IPS-20b (cell line): ENCODE measurements around the gene MRPL22.

Experiments
- H3K27ac ChIP-seq: one replicate; pipeline ENCODE4 v1.5.1; 2013; ENCODE audit warnings: low read length
- H3K27me3 ChIP-seq: 2 replicates; pipeline ENCODE4 v1.6.1; 2013; ENCODE audit warnings: mild to moderate bottlenecking, low read length, inconsistent platforms; ENCODE audit not compliant: insufficient read depth
- H3K36me3 ChIP-seq: 2 replicates; pipeline ENCODE4 v1.6.1; 2013; ENCODE audit warnings: low read depth, mild to moderate bottlenecking, inconsistent platforms, low read length, moderate library complexity; ENCODE audit not compliant: insufficient read depth
- H3K4me1 ChIP-seq: 2 replicates; pipeline ENCODE4 v1.6.1; 2013; ENCODE audit warnings: mild to moderate bottlenecking, control low read depth, inconsistent platforms, low read length, moderate library complexity; ENCODE audit not compliant: insufficient read depth
- H3K4me3 ChIP-seq: 2 replicates; pipeline ENCODE4 v1.5.1; 2013; ENCODE audit warnings: mild to moderate bottlenecking, low read length, inconsistent platforms
- H3K9ac ChIP-seq: 2 replicates; pipeline ENCODE4 v1.6.1; 2013; ENCODE audit warnings: low read depth, mild to moderate bottlenecking, inconsistent platforms, low read length, moderate library complexity
- H3K9me3 ChIP-seq: 2 replicates; pipeline ENCODE4 v1.6.1; 2013; ENCODE audit warnings: mild to moderate bottlenecking, low read depth, low read length, inconsistent platforms; ENCODE audit not compliant: insufficient read depth

The MRPL22 gene

GRCh38 chr5:154945695-154946301, 4.9 kb downstream of the MRPL22 start:
- Histone ChIP-seq H3K36me3 (no peaks in the 10 kb centered on the region), H3K9me3 (no peaks in the 10 kb centered on the region), H3K4me3 (no peak overlapping the region), H3K27ac (no peak overlapping the region), H3K4me1 (no peaks in the 10 kb centered on the region), H3K9ac (no peak overlapping the region), H3K27me3 (no peaks in the 10 kb centered on the region)

- Histone ChIP-seq H3K4me1 (no peaks in the 10 kb centered on the region), H3K27me3 (no peaks in the 10 kb centered on the region), H3K4me3 (no peak overlapping the region), H3K9ac (no peak overlapping the region), H3K36me3 (no peaks in the 10 kb centered on the region), H3K9me3 (no peaks in the 10 kb centered on the region), H3K27ac (no peak overlapping the region)
Observed at GRCh38 chr5:154947778-154948177, 6.9 kb downstream of the MRPL22 start.

DNA sequence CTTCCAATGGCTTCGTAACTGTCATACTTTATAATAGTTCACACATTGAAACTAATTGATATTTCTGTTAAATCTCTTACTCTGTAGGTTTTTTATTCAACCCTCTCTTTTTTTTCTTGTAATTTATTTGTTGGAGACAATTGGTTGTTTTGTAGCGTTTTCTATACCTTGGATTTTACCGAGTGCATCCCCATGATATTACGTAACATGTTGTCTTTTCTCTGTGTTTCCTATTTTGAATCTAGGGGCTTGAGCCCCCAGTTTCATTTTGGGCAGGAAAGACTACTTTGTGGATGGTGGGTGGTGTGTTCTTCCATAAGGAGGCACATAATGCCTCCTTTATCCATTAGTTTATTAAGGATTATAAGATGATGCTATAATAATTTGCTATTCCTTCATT, 7.4 kb downstream of the MRPL22 start:
- Histone ChIP-seq H3K27me3 (no peaks in the 10 kb centered on the region), H3K9me3 (no peaks in the 10 kb centered on the region), H3K36me3 (no peaks in the 10 kb centered on the region), H3K27ac (no peak overlapping the region), H3K9ac (no peak overlapping the region), H3K4me3 (no peak overlapping the region), H3K4me1 (no peaks in the 10 kb centered on the region)

DNA sequence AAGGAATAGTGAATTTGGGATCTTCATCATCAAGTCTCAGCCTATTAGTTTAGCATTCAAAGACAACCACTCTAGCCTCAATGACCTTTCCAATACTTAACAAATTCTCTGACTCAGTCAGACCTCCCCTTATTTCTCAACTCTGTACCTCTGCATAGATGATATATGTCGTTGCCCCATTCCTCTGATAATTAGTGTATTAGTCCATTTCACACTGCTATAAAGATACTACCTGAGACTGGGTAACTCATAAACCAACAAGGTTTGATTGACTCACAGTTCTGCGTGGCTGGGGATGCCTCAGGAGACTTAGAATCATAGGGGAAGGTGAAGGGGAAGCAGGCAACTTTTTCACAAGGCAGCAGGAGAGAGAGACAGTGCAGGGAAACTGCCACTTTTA, 8.9 kb downstream of the MRPL22 start:
- no peak overlapping the region for H3K27ac ChIP-seq
- no peaks in the 10 kb centered on the region for H3K36me3 ChIP-seq
- no peak overlapping the region for H3K9ac ChIP-seq
- H3K4me1 ChIP-seq: no peaks in the 10 kb centered on the region
- no peaks in the 10 kb centered on the region for H3K9me3 ChIP-seq
- H3K4me3 ChIP-seq: no peak overlapping the region
- no peaks in the 10 kb centered on the region for H3K27me3 ChIP-seq

DNA sequence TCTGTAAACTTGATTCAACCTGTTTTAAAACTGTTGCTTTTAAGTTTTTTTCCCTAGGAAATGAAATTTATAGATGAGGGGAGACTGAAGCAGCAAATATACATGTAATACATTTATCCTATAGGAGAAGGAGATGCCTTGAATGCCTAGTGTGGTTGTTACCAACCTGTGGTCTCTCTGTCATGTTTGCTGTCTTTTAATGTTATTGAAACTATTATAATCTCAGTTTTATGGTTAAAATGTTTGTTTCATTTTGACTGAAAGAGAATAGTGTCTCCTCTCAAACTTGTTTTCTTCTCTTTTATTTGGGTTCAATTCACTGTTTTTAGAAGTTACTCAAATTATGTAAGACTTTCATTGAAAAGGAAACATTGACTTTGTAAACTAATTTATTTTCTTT, 15.8 kb downstream of the MRPL22 start:
- H3K36me3 ChIP-seq: peaks cover 43% of the 10 kb centered on the region
- no peak overlapping the region for H3K4me3 ChIP-seq
- no peaks in the 10 kb centered on the region for H3K4me1 ChIP-seq
- H3K27ac ChIP-seq: no peak overlapping the region
- H3K9me3 ChIP-seq: no peaks in the 10 kb centered on the region
- no peak overlapping the region for H3K9ac ChIP-seq
- H3K27me3 ChIP-seq: no peaks in the 10 kb centered on the region

- Histone ChIP-seq H3K36me3 (peaks cover 62% of the 10 kb centered on the region), H3K9ac (no peak overlapping the region), H3K4me1 (no peaks in the 10 kb centered on the region), H3K4me3 (no peak overlapping the region), H3K9me3 (no peaks in the 10 kb centered on the region), H3K27ac (no peak overlapping the region), H3K27me3 (no peaks in the 10 kb centered on the region)
Observed at GRCh38 chr5:154962494-154962893, 21.6 kb downstream of the MRPL22 start.

DNA sequence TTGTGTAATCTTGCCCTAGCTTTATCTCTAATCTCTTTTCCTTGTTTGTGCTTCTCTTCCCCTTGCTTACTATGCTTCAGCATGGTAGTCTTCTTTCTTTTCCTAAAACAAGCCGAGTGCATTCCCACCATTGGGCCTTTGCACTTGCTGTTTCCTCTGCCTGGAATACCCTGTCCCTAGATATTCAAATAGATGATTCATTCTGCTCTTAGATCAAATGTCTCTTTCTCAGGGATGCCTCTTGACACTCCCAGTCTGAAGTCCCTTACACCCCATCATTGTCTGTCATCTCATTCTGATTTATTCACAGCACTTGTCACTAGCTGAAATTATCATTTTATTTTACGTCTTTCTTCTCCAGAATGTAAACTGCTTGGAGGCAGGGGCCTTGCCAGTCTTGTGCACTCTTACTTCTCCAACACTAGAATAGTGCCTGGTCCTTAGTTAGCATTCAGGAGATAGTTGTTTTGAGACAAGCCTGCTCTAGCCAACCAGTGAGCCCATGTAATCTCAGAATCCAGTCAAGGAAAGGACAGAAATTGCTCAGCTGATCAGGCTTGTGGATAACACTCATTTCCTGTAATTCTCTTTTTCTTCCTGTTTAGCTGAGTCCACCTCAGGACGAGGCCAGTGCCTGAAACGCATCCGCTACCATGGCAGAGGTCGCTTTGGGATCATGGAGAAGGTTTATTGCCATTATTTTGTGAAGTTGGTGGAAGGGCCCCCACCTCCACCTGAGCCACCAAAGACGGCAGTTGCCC, 25.4 kb downstream of the MRPL22 start:
- Histone ChIP-seq H3K9ac (no peak overlapping the region), H3K4me1 (no peaks in the 10 kb centered on the region), H3K27me3 (no peaks in the 10 kb centered on the region), H3K36me3 (peaks cover 47% of the 10 kb centered on the region), H3K4me3 (no peak overlapping the region), H3K9me3 (no peaks in the 10 kb centered on the region), H3K27ac (no peak overlapping the region)

DNA sequence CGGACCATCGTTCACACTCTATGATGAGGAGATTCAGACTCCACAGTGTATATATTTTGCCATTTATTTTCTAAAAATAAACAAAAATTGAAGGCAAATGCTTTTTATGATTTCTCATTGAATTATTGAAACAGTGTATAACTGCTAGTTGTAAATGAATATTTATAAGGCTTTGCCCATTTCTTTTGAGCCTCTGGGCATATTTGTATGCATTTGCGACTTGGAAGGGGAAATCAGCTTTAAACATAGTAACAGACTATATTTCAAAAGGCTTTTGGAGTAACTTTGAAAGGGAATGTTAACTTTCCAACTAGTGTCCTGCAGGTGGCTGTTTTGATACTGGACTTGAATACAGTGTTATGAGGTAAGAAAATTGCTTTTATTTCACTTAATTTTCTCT, 26.0 kb downstream of the MRPL22 start:
- H3K27ac ChIP-seq: no peak overlapping the region
- peaks cover 41% of the 10 kb centered on the region for H3K36me3 ChIP-seq
- no peak overlapping the region for H3K9ac ChIP-seq
- no peak overlapping the region for H3K4me3 ChIP-seq
- H3K4me1 ChIP-seq: no peaks in the 10 kb centered on the region
- H3K9me3 ChIP-seq: no peaks in the 10 kb centered on the region
- H3K27me3 ChIP-seq: no peaks in the 10 kb centered on the region

DNA sequence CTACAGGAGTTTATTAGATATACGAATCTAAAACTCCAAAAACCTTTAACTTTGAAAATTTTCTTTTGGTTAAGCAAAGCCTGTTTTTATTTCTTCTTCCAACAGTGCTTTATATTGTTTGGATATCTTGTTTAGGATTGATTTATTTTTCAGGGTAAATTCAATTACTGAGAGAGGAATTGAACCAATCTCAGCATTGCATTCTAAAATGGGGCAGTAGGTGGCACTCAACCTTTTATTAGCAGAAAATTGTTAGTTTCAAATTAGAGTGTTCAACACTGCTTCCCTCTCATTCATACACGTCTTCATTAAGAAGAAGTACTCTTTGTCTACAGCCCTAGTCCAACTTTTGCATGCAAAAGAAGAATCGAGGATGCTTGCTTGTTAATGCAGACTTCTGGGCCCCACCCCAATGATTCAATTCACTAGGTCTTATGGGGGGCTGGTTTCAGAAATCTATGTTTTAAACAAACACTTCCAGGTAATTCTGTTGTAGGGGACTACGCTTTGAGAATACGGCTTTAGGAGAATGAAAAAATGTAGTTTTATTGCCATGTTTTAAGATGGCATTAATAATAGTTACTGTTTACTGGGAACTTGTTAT, 26.6 kb downstream of the MRPL22 start:
- Histone ChIP-seq H3K36me3 (peaks cover 35% of the 10 kb centered on the region), H3K9me3 (no peaks in the 10 kb centered on the region), H3K4me1 (no peaks in the 10 kb centered on the region), H3K4me3 (no peak overlapping the region), H3K27me3 (no peaks in the 10 kb centered on the region), H3K27ac (no peak overlapping the region), H3K9ac (no peak overlapping the region)

- H3K9me3 ChIP-seq: no peaks in the 10 kb centered on the region
- H3K27ac ChIP-seq: no peak overlapping the region
- H3K36me3 ChIP-seq: peaks cover 25% of the 10 kb centered on the region
- H3K4me3 ChIP-seq: no peak overlapping the region
- no peak overlapping the region for H3K9ac ChIP-seq
- H3K4me1 ChIP-seq: no peaks in the 10 kb centered on the region
- H3K27me3 ChIP-seq: no peaks in the 10 kb centered on the region
Observed at GRCh38 chr5:154968953-154969352, 28.1 kb downstream of the MRPL22 start.

- no peak overlapping the region for H3K4me3 ChIP-seq
- no peak overlapping the region for H3K27ac ChIP-seq
- peaks cover 23% of the 10 kb centered on the region for H3K36me3 ChIP-seq
- H3K9me3 ChIP-seq: no peaks in the 10 kb centered on the region
- no peak overlapping the region for H3K9ac ChIP-seq
- H3K27me3 ChIP-seq: no peaks in the 10 kb centered on the region
- H3K4me1 ChIP-seq: no peaks in the 10 kb centered on the region
Observed at GRCh38 chr5:154970759-154971158, 29.9 kb downstream of the MRPL22 start.

- Histone ChIP-seq H3K4me3 (no peak overlapping the region), H3K9ac (no peak overlapping the region), H3K27me3 (no peaks in the 10 kb centered on the region), H3K27ac (no peak overlapping the region), H3K36me3 (peaks cover 20% of the 10 kb centered on the region), H3K4me1 (no peaks in the 10 kb centered on the region), H3K9me3 (no peaks in the 10 kb centered on the region)
Observed at GRCh38 chr5:154971501-154971900, 30.6 kb downstream of the MRPL22 start.
